SU-DHL-6 (cell line): ENCODE results near the gene LYZL2.

ENCODE experiments used
- CTCF ChIP-seq: fragments of 200-600 bp; sonication (generic); IDR thresholded peaks from one replicate; pipeline ENCODE4 v1.5.1; 2017; ENCODE audit warnings: antibody characterized with exemption, mild to moderate bottlenecking, low read length, moderate library complexity; ENCODE audit not compliant: insufficient read depth, poor library complexity, severe bottlenecking
- EZH2phosphoT487 ChIP-seq: fragments of 200-600 bp; sonication (generic), shearing (Covaris generic); conservative IDR thresholded peaks from 2 replicates; pipeline ENCODE4 v1.6.1; 2018; ENCODE audit warnings: mild to moderate bottlenecking, antibody characterized with exemption, low read length, moderate library complexity, mixed read lengths

GRCh38 chr10:30619966-30620365, 9.6 kb downstream of the LYZL2 start:
- no peak for TF ChIP-seq CTCF
- TF ChIP-seq EZH2phosphoT487: no peak
